CD1c-positive myeloid dendritic cell (primary cell): ENCODE measurements around the gene TRPM8.

Source experiments
- DNase-seq: peaks from one replicate; pipeline ENCODE4 v3.0.0-alpha.2; 2016; ENCODE audit errors: extremely low spot score

The TRPM8 gene

GRCh38 chr2:233976087-233976486, 58.9 kb downstream of the TRPM8 start:
- DNase-seq, result no peak

DNA sequence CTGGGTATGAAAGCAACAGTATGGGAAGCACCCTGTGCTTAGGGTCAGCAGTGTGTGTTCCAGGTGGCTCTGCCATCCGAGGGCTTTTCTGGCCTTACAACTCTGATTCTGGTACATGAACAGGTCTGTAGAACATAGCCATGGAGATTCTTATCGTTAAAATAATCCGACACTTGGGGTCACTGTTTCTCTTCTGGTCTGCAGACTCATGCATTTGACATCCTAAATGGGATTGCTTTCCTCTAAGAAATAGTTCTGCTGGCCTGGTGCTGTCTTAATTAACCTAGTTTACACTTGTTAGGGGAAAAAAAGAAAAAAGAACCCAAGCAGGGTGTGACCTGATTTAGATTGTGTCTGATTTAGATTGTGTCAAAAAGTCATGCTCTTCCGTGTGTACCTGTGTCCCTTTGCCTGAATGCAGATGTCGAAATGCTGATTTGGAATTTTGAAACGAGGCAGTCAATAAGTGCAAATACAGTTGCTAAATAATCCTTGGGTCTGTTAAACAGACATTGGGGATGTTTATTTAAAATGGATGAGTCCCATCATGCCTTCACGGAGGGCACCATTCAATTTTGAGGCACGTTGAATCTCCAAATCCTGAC, 59.6 kb downstream of the TRPM8 start:
- peak; percentile 42 for DNase-seq

- no peak for DNase-seq
Measured at GRCh38 chr2:233977296-233977837, 60.2 kb downstream of the TRPM8 start.

DNA sequence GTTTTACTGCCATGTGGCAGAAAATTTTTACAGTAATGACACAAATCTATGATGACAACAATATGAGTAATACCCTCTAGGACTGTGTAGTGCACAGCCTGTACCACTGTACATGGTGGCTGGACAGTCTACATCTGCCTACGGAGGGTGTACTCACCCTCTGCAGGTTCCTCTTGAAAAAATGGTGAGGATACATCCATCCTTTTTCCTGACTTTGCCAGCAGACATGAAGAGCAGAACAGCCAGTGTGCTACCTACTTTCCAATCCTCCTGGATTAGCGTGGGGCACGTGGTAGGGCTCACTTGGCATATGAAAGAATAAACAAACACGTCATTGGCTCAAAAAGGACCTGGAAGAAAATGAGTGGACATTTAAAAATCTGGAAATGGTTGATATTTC, 62.6 kb downstream of the TRPM8 start:
- DNase-seq, result no peak

DNA sequence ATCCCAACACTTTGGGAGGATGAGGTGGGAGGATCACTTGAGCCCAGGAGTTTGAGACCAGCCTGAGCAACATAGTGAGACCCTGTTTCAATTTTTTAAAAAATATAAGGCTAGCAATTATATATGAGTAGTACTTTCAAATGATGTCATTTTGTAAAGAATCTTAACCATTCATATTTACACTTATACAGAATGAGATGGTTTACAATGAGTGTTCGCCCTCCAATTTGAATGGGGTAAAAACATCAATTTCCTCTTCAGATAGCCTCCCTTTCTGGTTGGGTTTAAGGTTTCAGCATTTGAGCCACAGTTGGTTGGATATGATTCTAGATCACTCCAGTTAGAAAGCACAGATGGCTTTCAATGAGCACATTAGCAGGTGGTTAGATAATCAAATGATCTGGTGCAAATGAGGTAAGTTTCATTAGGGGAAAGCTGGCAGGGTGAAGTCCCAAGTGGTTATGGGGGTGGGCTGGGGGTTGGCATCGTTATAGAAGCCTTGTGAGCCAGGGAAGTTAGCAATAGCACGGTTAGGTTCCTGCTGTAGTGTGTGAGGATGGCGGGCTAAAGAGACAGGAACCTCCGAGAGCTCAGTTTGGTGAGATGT, 63.9 kb downstream of the TRPM8 start:
- DNase-seq, result no peak

- no peak for DNase-seq
Measured at GRCh38 chr2:233981574-233982420, 64.6 kb downstream of the TRPM8 start.

- DNase-seq, result no peak
Measured at GRCh38 chr2:233982421-233983121, 65.4 kb downstream of the TRPM8 start.

DNA sequence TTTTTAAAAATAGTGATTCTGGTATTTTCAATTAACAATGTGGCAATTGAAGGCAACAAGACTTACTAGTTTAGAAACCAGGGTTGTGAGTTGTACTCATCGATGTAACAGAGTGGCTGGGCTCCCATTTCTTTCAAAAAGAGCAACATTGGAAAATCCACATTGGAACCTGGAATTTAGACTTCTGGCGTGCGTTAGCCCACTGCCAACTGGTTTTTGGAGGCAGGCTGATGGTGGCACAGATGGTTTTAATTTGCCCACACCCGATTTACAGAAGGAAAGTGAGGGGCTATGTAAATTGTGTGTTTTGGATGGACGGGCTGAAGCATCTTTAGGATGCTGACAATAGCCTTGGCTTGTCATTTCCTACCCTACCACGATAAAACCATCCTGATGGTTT, 66.3 kb downstream of the TRPM8 start:
- no peak for DNase-seq

GRCh38 chr2:233988581-233988980, 71.4 kb downstream of the TRPM8 start:
- DNase-seq, result no peak

GRCh38 chr2:233989221-233989858, 72.2 kb downstream of the TRPM8 start:
- no peak for DNase-seq

DNA sequence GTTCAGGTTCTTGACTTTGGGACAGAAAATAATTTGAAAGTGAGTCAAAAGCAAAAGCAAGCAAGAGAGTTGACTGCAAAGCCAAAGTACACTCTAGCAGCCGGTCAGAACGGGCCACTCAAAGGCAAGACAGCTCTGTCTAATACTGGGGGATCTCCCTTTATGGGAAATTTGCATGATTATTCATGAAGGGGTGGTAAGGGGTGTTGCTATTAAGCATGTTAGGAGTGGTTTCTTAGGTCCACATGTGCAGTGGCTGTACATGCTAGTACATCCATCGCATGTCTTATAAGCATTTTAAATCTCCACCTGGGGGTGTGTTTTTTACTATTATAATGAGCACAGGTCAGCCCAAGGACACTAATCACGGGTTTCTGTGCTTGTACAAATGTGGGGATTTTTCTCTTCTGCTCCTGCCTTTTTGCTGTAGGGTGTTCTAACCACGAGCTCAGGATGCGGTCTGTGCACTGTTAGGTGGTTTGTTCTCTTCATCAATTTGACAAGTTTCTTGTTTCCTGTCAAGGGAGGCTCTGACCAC, 73.2 kb downstream of the TRPM8 start:
- DNase-seq, result peak; percentile 8

- no peak for DNase-seq
Measured at GRCh38 chr2:233991196-233991595, 74.0 kb downstream of the TRPM8 start.

GRCh38 chr2:233992513-233993217, 75.5 kb downstream of the TRPM8 start:
- DNase-seq, result no peak

GRCh38 chr2:233993461-233993860, 76.3 kb downstream of the TRPM8 start:
- no peak for DNase-seq

- no peak for DNase-seq
Measured at GRCh38 chr2:233994151-233994550, 77.0 kb downstream of the TRPM8 start.

DNA sequence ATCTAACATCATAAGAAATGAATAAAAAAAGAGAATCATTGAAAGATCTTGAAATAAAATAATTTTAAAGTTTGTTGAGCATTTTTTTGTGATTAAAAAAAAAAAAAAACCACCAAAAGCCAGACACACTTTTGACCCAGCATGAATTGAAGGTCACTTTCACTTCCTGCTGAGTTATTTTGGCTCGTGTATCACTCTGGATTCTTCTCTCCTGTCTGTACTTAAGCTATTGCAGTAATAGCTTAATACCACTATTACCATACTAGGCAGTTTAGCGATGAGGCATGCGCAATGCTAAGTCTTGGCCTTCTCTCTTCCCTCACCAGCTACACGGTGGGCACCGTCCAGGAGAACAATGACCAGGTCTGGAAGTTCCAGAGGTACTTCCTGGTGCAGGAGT, 78.8 kb downstream of the TRPM8 start:
- no peak for DNase-seq

- no peak for DNase-seq
Measured at GRCh38 chr2:233996461-233996860, 79.3 kb downstream of the TRPM8 start.

GRCh38 chr2:233997707-233998106, 80.5 kb downstream of the TRPM8 start:
- DNase-seq, result no peak

DNA sequence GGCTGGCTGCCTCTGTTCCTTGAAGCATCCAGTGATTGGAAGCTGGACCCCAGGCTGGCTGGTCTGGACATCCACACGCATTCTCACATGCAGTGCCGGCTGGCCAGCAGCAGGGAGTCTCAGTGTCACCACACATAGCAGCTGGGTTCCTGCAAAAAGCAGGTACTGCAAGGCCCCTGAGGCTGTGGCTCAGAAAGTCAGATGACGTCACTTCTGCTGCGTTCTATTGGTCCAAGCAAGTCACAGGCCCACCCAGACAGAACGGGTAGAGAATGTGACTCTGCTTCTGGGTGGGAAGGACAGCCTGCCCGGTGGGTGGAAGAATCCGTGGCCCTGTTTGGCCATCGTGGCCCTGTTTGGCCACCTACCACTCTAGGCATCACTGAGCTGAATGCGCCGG, 82.0 kb downstream of the TRPM8 start:
- no peak for DNase-seq

- DNase-seq, result no peak
Measured at GRCh38 chr2:234001380-234002160, 84.4 kb downstream of the TRPM8 start.
